HG02759 (cell line): Measurements from ENCODE around the gene GIGYF1.

Experiments used
- ATAC-seq: cut with Tn5 transposase; IDR thresholded peaks from one replicate; pipeline ENCODE4 v1.9.1; 2021; ENCODE audit warnings: mild to moderate bottlenecking, moderate library complexity; ENCODE audit not compliant: unreplicated experiment

Gene GIGYF1

GRCh38 chr7:100684534-100685042, 9.5 kb downstream of the GIGYF1 start:
- no peak for ATAC-seq

- no peak for ATAC-seq
Observed at GRCh38 chr7:100683659-100684533, 10.2 kb downstream of the GIGYF1 start.

- ATAC-seq: no peak
Observed at GRCh38 chr7:100682991-100683658, 10.9 kb downstream of the GIGYF1 start.

GRCh38 chr7:100682228-100682741, 11.8 kb downstream of the GIGYF1 start:
- no peak for ATAC-seq

- no peak for ATAC-seq
Observed at GRCh38 chr7:100681491-100682227, 12.4 kb downstream of the GIGYF1 start.

- ATAC-seq: no peak
Observed at GRCh38 chr7:100680576-100681271, 13.3 kb downstream of the GIGYF1 start.

- no peak for ATAC-seq
Observed at GRCh38 chr7:100679927-100680575, 14.0 kb downstream of the GIGYF1 start.

GRCh38 chr7:100679129-100679926, 14.7 kb downstream of the GIGYF1 start:
- ATAC-seq: no peak

- no peak for ATAC-seq
Observed at GRCh38 chr7:100678291-100678984, 15.6 kb downstream of the GIGYF1 start.

GRCh38 chr7:100677308-100678267, 16.5 kb downstream of the GIGYF1 start:
- ATAC-seq: no peak

GRCh38 chr7:100676501-100677306, 17.3 kb downstream of the GIGYF1 start:
- no peak for ATAC-seq

- peak; percentile 32 for ATAC-seq
Observed at GRCh38 chr7:100675581-100676350, 18.3 kb downstream of the GIGYF1 start.

GRCh38 chr7:100675105-100675451, 19.0 kb downstream of the GIGYF1 start:
- ATAC-seq: no peak

GRCh38 chr7:100674411-100675104, 19.5 kb downstream of the GIGYF1 start:
- no peak for ATAC-seq

- ATAC-seq: no peak
Observed at GRCh38 chr7:100673942-100674410, 20.1 kb downstream of the GIGYF1 start.
